Activated CD8-positive, alpha-beta T cell treated with anti-CD3 and anti-CD28 coated beads, Interleukin-2, amount 10 ng/mL, durations not matched to agents 7 days and 5 days (primary cell): ENCODE data around the gene COX4I2. TPM values are rescaled to one million over a fixed set of nuclear protein-coding genes. Genes with fewer than 3 reads are reported as not detected.
"Not testable (repeated sequence)": the region's sequence is repeated elsewhere in the genome, so short reads cannot be mapped to it uniquely, and the experiment has no call there.

ENCODE experiments used
- ATAC-seq: fragments of 150-1000 bp; cut with Tn5 transposase; one replicate; pipeline ENCODE4 v1.10.0; 2021; ENCODE audit warnings: moderate library complexity
- CTCF ChIA-PET: fragments of 350-600 bp; sonication (Branson Sonifier 250); formaldehyde crosslinking; loops from one replicate; lab custom pipeline; 2021; ENCODE audit warnings: antibody characterized with exemption; lab: Charles Lee
- POLR2A ChIA-PET: fragments of 350-600 bp; sonication (Branson Sonifier 250); formaldehyde crosslinking; loops from one replicate; lab custom pipeline; 2021; ENCODE audit warnings: antibody characterized with exemption; lab: Charles Lee
- DNase-seq: peaks from one replicate; pipeline ENCODE4 v3.0.0-alpha.2; 2020
- H3K27ac Mint-ChIP-seq: one replicate; pipeline ENCODE4 v1.8.0; 2021; ENCODE audit warnings: mild to moderate bottlenecking, mixed read lengths
- H3K27me3 Mint-ChIP-seq: one replicate; pipeline ENCODE4 v1.8.0; 2021; ENCODE audit warnings: low read depth, mixed read lengths
- H3K36me3 Mint-ChIP-seq: one replicate; pipeline ENCODE4 v1.8.0; 2021; ENCODE audit warnings: low read depth, mixed read lengths
- H3K4me1 Mint-ChIP-seq: one replicate; pipeline ENCODE4 v1.8.0; 2021; ENCODE audit warnings: low read depth, mixed read lengths
- H3K4me3 Mint-ChIP-seq: one replicate; pipeline ENCODE4 v1.8.0; 2021; ENCODE audit warnings: mild to moderate bottlenecking, mixed read lengths
- H3K9me3 Mint-ChIP-seq: one replicate; pipeline ENCODE4 v1.8.0; 2022; ENCODE audit warnings: mixed read lengths; ENCODE audit not compliant: insufficient read depth
- total RNA-seq, 2 experiments: library from RNA; stranded (reverse); gene quantifications; one replicate each; pipeline ENCODE4 v1.2.3, GENCODE V29; 2021

The COX4I2 gene
- total RNA-seq, 2 experiments from 2014 or later = not detected

- H3K36me3 Mint-ChIP-seq = no peaks in the 10 kb centered on the region
- H3K4me3 Mint-ChIP-seq = no peak overlapping the region
- CTCF ChIA-PET = interaction anchor here (0.7 to 8.9 kb wide), 25 partner anchors 8 to 218 kb away, joined by 3 to 146 read pairs (median 5); partner anchors contain the start of genes BCL2L1 and ID1
- POLR2A ChIA-PET = interaction anchor here (1.3 kb wide), 1 partner anchor 90 kb away, joined by 12 read pairs; no protein-coding TSS in a partner anchor
- no peak overlapping the region for H3K27ac Mint-ChIP-seq
- no peak for ATAC-seq
- peaks cover 8% of the 10 kb centered on the region for H3K4me1 Mint-ChIP-seq
- peaks cover 5% of the 10 kb centered on the region for H3K27me3 Mint-ChIP-seq
- no peak for DNase-seq
- H3K9me3 Mint-ChIP-seq = no peaks in the 10 kb centered on the region
These were observed 4.3 kb upstream of the COX4I2 start for GRCh38 chr20:31633339-31633914.

GRCh38 chr20:31638317-31638716, 605 bp downstream of the COX4I2 start:
- Mint-ChIP-seq H3K4me3 (no peak overlapping the region), H3K27me3 (peaks cover 28% of the 10 kb centered on the region), H3K36me3 (no peaks in the 10 kb centered on the region), H3K27ac (no peak overlapping the region), H3K9me3 (no peaks in the 10 kb centered on the region), H3K4me1 (peaks cover 33% of the 10 kb centered on the region)
- ATAC-seq = no peak
- DNase-seq = no peak
- POLR2A ChIA-PET = no interaction called here
- CTCF ChIA-PET = interaction anchor here (1.3 to 1.4 kb wide), 2 partner anchors 26 to 85 kb away, joined by 4 to 6 read pairs; no protein-coding TSS in a partner anchor

GRCh38 chr20:31638816-31639215, 1.1 kb downstream of the COX4I2 start:
- H3K27ac Mint-ChIP-seq = no peak overlapping the region
- no peak overlapping the region for H3K4me3 Mint-ChIP-seq
- ATAC-seq (no peak), DNase-seq (no peak)
- no peaks in the 10 kb centered on the region for H3K36me3 Mint-ChIP-seq
- peaks cover 37% of the 10 kb centered on the region for H3K4me1 Mint-ChIP-seq
- CTCF ChIA-PET = interaction anchor here (1.3 to 1.4 kb wide), 2 partner anchors 26 to 85 kb away, joined by 4 to 6 read pairs; no protein-coding TSS in a partner anchor
- H3K27me3 Mint-ChIP-seq = peaks cover 32% of the 10 kb centered on the region
- POLR2A ChIA-PET = no interaction called here
- no peaks in the 10 kb centered on the region for H3K9me3 Mint-ChIP-seq

- DNase-seq (no peak), ATAC-seq (no peak)
- no peak overlapping the region for H3K27ac Mint-ChIP-seq
- H3K36me3 Mint-ChIP-seq = no peaks in the 10 kb centered on the region
- H3K4me1 Mint-ChIP-seq = peaks cover 43% of the 10 kb centered on the region
- ChIA-PET CTCF (interaction anchor here (2.4 to 2.7 kb wide), 2 partner anchors 27 to 84 kb away, joined by 12 to 32 read pairs; no protein-coding TSS in a partner anchor), POLR2A (interaction anchor here (1.7 kb wide), 1 partner anchor 83 kb away, joined by 7 read pairs; the partner anchor contains the start of gene BCL2L1)
- H3K4me3 Mint-ChIP-seq = no peak overlapping the region
- H3K27me3 Mint-ChIP-seq = peaks cover 35% of the 10 kb centered on the region
- H3K9me3 Mint-ChIP-seq = no peaks in the 10 kb centered on the region
These were observed 2.5 kb downstream of the COX4I2 start for GRCh38 chr20:31640259-31640658.

GRCh38 chr20:31641391-31641790, 3.7 kb downstream of the COX4I2 start:
- no peaks in the 10 kb centered on the region for H3K36me3 Mint-ChIP-seq
- H3K9me3 Mint-ChIP-seq = no peaks in the 10 kb centered on the region
- peak overlapping the region; percentile 22 for H3K4me3 Mint-ChIP-seq
- H3K4me1 Mint-ChIP-seq = peaks cover 43% of the 10 kb centered on the region
- peaks cover 37% of the 10 kb centered on the region for H3K27me3 Mint-ChIP-seq
- DNase-seq = peak; percentile 66
- H3K27ac Mint-ChIP-seq = no peak overlapping the region
- CTCF ChIA-PET = interaction anchor here (0.6 to 2.7 kb wide), 6 partner anchors 9 to 82 kb away, joined by 3 to 32 read pairs (median 8); no protein-coding TSS in a partner anchor
- POLR2A ChIA-PET = interaction anchor here (0.6 to 1.7 kb wide), 3 partner anchors 13 to 1033 kb away, joined by 3 to 7 read pairs (median 6); partner anchors contain the start of gene BCL2L1
- ATAC-seq = peak; percentile 93

GRCh38 chr20:31642837-31643236, 5.1 kb downstream of the COX4I2 start:
- H3K4me1 Mint-ChIP-seq = peaks cover 43% of the 10 kb centered on the region
- CTCF ChIA-PET = interaction anchor here (1.1 to 3.0 kb wide), 6 partner anchors 9 to 81 kb away, joined by 3 to 16 read pairs (median 10); no protein-coding TSS in a partner anchor

GRCh38 chr20:31643522-31643921, 5.8 kb downstream of the COX4I2 start:
- ATAC-seq (no peak), DNase-seq (no peak)
- CTCF ChIA-PET = interaction anchor here (1.1 to 3.0 kb wide), 5 partner anchors 9 to 80 kb away, joined by 3 to 16 read pairs (median 8); no protein-coding TSS in a partner anchor
- Mint-ChIP-seq H3K9me3 (no peaks in the 10 kb centered on the region), H3K4me1 (peaks cover 43% of the 10 kb centered on the region), H3K36me3 (no peaks in the 10 kb centered on the region), H3K27ac (no peak overlapping the region), H3K4me3 (no peak overlapping the region), H3K27me3 (peaks cover 45% of the 10 kb centered on the region)
- POLR2A ChIA-PET = no interaction called here

More at GRCh38 chr20:31642837-31643236, 5.1 kb downstream of the COX4I2 start:
- POLR2A ChIA-PET = no interaction called here
- H3K4me3 Mint-ChIP-seq = peak overlapping the region; percentile 58
- H3K36me3 Mint-ChIP-seq = no peaks in the 10 kb centered on the region
- ATAC-seq (no peak), DNase-seq (no peak)
- peak overlapping the region; percentile 58 for H3K27ac Mint-ChIP-seq
- peaks cover 45% of the 10 kb centered on the region for H3K27me3 Mint-ChIP-seq
- no peaks in the 10 kb centered on the region for H3K9me3 Mint-ChIP-seq

- H3K27ac Mint-ChIP-seq = no peak overlapping the region
- H3K4me3 Mint-ChIP-seq = no peak overlapping the region
- ChIA-PET CTCF (interaction anchor here (1.2 to 3.0 kb wide), 5 partner anchors 10 to 79 kb away, joined by 3 to 16 read pairs (median 8); no protein-coding TSS in a partner anchor), POLR2A (no interaction called here)
- ATAC-seq = no peak
- no peaks in the 10 kb centered on the region for H3K9me3 Mint-ChIP-seq
- no peak for DNase-seq
- H3K27me3 Mint-ChIP-seq = peaks cover 48% of the 10 kb centered on the region
- peaks cover 43% of the 10 kb centered on the region for H3K4me1 Mint-ChIP-seq
- no peaks in the 10 kb centered on the region for H3K36me3 Mint-ChIP-seq
These were observed 7.0 kb downstream of the COX4I2 start for GRCh38 chr20:31644701-31645100.

GRCh38 chr20:31648104-31648503, 10.4 kb downstream of the COX4I2 start:
- CTCF ChIA-PET = interaction anchor here (0.8 to 1.3 kb wide), 5 partner anchors 13 to 76 kb away, joined by 3 to 10 read pairs (median 3); no protein-coding TSS in a partner anchor
- H3K36me3 Mint-ChIP-seq, DNase-seq, ATAC-seq, H3K27ac Mint-ChIP-seq, H3K4me3 Mint-ChIP-seq, H3K9me3 Mint-ChIP-seq: not testable (repeated sequence)
- H3K4me1 Mint-ChIP-seq = peaks cover 14% of the 10 kb centered on the region
- POLR2A ChIA-PET = interaction anchor here (0.7 kb wide), 1 partner anchor 289 kb away, joined by 3 read pairs; no protein-coding TSS in a partner anchor
- peaks cover 47% of the 10 kb centered on the region for H3K27me3 Mint-ChIP-seq

- Mint-ChIP-seq H3K36me3 (no peaks in the 10 kb centered on the region), H3K27ac (no peak overlapping the region), H3K4me1 (no peaks in the 10 kb centered on the region), H3K9me3 (no peaks in the 10 kb centered on the region), H3K4me3 (no peak overlapping the region), H3K27me3 (peaks cover 28% of the 10 kb centered on the region)
- no peak for DNase-seq
- ChIA-PET CTCF (interaction anchor here (1.5 to 3.8 kb wide), 3 partner anchors 9 to 71 kb away, joined by 5 to 27 read pairs (median 15); no protein-coding TSS in a partner anchor), POLR2A (no interaction called here)
- ATAC-seq = no peak
These were observed 15.2 kb downstream of the COX4I2 start for GRCh38 chr20:31652917-31653396.

GRCh38 chr20:31653561-31653960, 15.8 kb downstream of the COX4I2 start:
- ChIA-PET CTCF (interaction anchor here (1.0 to 3.8 kb wide), 3 partner anchors 8 to 70 kb away, joined by 3 to 27 read pairs (median 15); no protein-coding TSS in a partner anchor), POLR2A (no interaction called here)
- Mint-ChIP-seq H3K9me3 (no peaks in the 10 kb centered on the region), H3K36me3 (no peaks in the 10 kb centered on the region), H3K27me3 (peaks cover 27% of the 10 kb centered on the region), H3K27ac (no peak overlapping the region), H3K4me3 (no peak overlapping the region), H3K4me1 (no peaks in the 10 kb centered on the region)
- DNase-seq (no peak), ATAC-seq (no peak)
